K562 (cell line): Measurements from ENCODE around the gene ZBTB22. TPM values are rescaled to one million over a fixed set of nuclear protein-coding genes. Genes with fewer than 3 reads are reported as not detected.
A peak's percentile ranks its signal among the peaks of the same experiment; 100 is the strongest.

Experiments used
- CREM ChIP-seq: IDR thresholded peaks from 2 replicates; pipeline ENCODE4 v1.6.1; 2014; ENCODE audit warnings: antibody characterized with exemption, low read depth
- GABPB1 ChIP-seq: sonication (generic); formaldehyde crosslinking; IDR thresholded peaks from 2 replicates; pipeline ENCODE4 v1.8.0; 2022; ENCODE audit warnings: mild to moderate bottlenecking, missing genetic modification reagents
- HCFC1 ChIP-seq: IDR thresholded peaks from 2 replicates; pipeline ENCODE4 v1.6.1; 2012; ENCODE audit warnings: low read depth, low read length, improper control_type of control experiment
- TFAM ChIP-seq: fragments of 250-450 bp; sonication (Bioruptor Pico); conservative IDR thresholded peaks from 2 replicates; pipeline ENCODE4 v1.5.0; 2021; ENCODE audit warnings: mild to moderate bottlenecking, moderate library complexity
- ZFX ChIP-seq: sonication (generic); formaldehyde crosslinking; IDR thresholded peaks from 2 replicates; pipeline ENCODE4 v1.8.0; 2022; ENCODE audit warnings: mild to moderate bottlenecking, missing genetic modification reagents, moderate library complexity
- polyA plus RNA-seq, 8 experiments: library from polyadenylated mRNA; depleted of rRNA in 4 of 8; stranded (reverse) in 5 of 8; unstranded in 3 of 8; fragments of >200 nt; fragmentation: Nextera tagmentation in 2 of 8; fragmentation: Illumina TruSeq in 1 of 8; extraction: Ambion mirVana in 2 of 8; extraction: Trizol in 1 of 8; gene quantifications; 2 replicates each; pipeline versions ENCODE4 v1.2.1 to v1.2.3, GENCODE V29; 2011 to 2014; ENCODE audit warnings: inconsistent platforms in 1 of 8, missing spikeins in 1 of 8
- total RNA-seq, 7 experiments: library from RNA; depleted of rRNA in 6 of 7; stranded (reverse); fragments of >200 nt in 6 of 7; fragmentation: Illumina TruSeq in 2 of 7; extraction: Trizol in 2 of 7; gene quantifications; 2 replicates each; pipeline versions ENCODE4 v1.2.1 to v1.2.3, GENCODE V29; 2011 to 2021; ENCODE audit warnings: low replicate concordance in 1 of 7
- TF ChIP-seq, protein P1 (sequence below), 2 experiments: IDR thresholded peaks; 2 replicates each; pipeline ENCODE4 v1.6.1; 2012; ENCODE audit warnings: improper control_type of control experiment in 2 of 2, low read depth in 2 of 2, low read length in 2 of 2, borderline replicate concordance in 1 of 2
- TF ChIP-seq, protein P2 (sequence below), 2 experiments: fragments of 450-650 bp; formaldehyde crosslinking in 1 of 2; IDR thresholded peaks; 2 replicates each; pipeline versions ENCODE4 v1.4.0 to v1.6.1; 2014 to 2020; ENCODE audit warnings: mild to moderate bottlenecking in 2 of 2, borderline replicate concordance in 1 of 2, low read depth in 1 of 2
- TF ChIP-seq, protein P3 (sequence below): IDR thresholded peaks from 2 replicates; pipeline ENCODE4 v1.6.1; 2012; ENCODE audit warnings: low read depth, low read length, improper control_type of control experiment, borderline replicate concordance
- TF ChIP-seq, protein P4 (sequence below): fragments of 150-350 bp; conservative IDR thresholded peaks from 2 replicates; pipeline ENCODE4 v1.6.1; 2014; ENCODE audit warnings: low read length

ZBTB22 gene
- total and polyA plus RNA-seq, 9 of the 15 experiments (the other 6 are each of a cell fraction or from before 2014, with no cell fraction given) = 0.21 to 11.9 (median 7.1) TPM

DNA sequence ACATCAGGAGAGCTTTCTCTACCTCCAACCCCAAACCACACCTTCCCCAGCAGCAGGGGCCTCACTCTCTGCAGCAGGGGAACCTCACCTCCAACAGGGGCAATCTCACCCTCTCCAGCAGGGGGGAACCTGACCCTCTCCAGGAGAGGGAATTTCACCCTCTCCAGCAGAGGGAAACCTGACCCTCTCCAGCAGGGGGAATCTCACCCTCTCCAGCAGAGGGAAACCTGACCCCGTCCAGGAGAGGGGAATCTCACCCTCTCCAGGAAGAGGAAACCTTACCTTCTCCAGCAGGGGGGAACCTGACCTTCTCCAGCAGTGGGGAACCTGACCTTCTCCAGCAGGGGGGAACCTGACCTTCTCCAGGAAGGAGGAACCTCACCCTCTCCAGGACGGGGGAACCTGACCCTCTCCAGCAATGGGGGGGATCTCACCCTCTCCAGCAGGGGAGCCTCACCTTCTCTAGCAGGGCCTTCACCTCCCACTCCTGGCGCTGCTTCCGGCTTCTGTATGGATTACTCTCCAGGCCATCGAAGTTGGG, 37.5 kb downstream of the ZBTB22 start (continued):
- TF ChIP-seq, protein P1, sequence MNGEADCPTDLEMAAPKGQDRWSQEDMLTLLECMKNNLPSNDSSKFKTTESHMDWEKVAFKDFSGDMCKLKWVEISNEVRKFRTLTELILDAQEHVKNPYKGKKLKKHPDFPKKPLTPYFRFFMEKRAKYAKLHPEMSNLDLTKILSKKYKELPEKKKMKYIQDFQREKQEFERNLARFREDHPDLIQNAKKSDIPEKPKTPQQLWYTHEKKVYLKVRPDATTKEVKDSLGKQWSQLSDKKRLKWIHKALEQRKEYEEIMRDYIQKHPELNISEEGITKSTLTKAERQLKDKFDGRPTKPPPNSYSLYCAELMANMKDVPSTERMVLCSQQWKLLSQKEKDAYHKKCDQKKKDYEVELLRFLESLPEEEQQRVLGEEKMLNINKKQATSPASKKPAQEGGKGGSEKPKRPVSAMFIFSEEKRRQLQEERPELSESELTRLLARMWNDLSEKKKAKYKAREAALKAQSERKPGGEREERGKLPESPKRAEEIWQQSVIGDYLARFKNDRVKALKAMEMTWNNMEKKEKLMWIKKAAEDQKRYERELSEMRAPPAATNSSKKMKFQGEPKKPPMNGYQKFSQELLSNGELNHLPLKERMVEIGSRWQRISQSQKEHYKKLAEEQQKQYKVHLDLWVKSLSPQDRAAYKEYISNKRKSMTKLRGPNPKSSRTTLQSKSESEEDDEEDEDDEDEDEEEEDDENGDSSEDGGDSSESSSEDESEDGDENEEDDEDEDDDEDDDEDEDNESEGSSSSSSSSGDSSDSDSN (IDR thresholded peaks at IDR 0.05; ENCODE audit: borderline replicate concordance in 1 of 2, low read depth in 2 of 2, low read length in 2 of 2) = no peak
- TF ChIP-seq, protein P2, sequence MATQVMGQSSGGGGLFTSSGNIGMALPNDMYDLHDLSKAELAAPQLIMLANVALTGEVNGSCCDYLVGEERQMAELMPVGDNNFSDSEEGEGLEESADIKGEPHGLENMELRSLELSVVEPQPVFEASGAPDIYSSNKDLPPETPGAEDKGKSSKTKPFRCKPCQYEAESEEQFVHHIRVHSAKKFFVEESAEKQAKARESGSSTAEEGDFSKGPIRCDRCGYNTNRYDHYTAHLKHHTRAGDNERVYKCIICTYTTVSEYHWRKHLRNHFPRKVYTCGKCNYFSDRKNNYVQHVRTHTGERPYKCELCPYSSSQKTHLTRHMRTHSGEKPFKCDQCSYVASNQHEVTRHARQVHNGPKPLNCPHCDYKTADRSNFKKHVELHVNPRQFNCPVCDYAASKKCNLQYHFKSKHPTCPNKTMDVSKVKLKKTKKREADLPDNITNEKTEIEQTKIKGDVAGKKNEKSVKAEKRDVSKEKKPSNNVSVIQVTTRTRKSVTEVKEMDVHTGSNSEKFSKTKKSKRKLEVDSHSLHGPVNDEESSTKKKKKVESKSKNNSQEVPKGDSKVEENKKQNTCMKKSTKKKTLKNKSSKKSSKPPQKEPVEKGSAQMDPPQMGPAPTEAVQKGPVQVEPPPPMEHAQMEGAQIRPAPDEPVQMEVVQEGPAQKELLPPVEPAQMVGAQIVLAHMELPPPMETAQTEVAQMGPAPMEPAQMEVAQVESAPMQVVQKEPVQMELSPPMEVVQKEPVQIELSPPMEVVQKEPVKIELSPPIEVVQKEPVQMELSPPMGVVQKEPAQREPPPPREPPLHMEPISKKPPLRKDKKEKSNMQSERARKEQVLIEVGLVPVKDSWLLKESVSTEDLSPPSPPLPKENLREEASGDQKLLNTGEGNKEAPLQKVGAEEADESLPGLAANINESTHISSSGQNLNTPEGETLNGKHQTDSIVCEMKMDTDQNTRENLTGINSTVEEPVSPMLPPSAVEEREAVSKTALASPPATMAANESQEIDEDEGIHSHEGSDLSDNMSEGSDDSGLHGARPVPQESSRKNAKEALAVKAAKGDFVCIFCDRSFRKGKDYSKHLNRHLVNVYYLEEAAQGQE (IDR thresholded peaks at IDR 0.05; ENCODE audit: borderline replicate concordance) = peak; percentile 81; the same call in 1 of the 2 replicates
- TF ChIP-seq, protein P2 (CRISPR knock-in tag; IDR thresholded peaks at IDR 0.05; ENCODE audit: low read depth) = no peak
- TF ChIP-seq GABPB1 = peak; percentile 85
- TF ChIP-seq, protein P3, sequence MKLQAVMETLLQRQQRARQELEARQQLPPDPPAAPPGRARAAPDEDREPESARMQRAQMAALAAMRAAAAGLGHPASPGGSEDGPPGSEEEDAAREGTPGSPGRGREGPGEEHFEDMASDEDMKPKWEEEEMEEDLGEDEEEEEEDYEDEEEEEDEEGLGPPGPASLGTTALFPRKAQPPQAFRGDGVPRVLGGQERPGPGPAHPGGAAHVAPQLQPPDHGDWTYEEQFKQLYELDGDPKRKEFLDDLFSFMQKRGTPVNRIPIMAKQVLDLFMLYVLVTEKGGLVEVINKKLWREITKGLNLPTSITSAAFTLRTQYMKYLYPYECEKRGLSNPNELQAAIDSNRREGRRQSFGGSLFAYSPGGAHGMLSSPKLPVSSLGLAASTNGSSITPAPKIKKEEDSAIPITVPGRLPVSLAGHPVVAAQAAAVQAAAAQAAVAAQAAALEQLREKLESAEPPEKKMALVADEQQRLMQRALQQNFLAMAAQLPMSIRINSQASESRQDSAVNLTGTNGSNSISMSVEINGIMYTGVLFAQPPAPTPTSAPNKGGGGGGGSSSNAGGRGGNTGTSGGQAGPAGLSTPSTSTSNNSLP = 0 out of 2 replicates have a peak, but pooled peaks have one; percentile 16
- peak; percentile 57 for TF ChIP-seq HCFC1
- TF ChIP-seq, protein P4, sequence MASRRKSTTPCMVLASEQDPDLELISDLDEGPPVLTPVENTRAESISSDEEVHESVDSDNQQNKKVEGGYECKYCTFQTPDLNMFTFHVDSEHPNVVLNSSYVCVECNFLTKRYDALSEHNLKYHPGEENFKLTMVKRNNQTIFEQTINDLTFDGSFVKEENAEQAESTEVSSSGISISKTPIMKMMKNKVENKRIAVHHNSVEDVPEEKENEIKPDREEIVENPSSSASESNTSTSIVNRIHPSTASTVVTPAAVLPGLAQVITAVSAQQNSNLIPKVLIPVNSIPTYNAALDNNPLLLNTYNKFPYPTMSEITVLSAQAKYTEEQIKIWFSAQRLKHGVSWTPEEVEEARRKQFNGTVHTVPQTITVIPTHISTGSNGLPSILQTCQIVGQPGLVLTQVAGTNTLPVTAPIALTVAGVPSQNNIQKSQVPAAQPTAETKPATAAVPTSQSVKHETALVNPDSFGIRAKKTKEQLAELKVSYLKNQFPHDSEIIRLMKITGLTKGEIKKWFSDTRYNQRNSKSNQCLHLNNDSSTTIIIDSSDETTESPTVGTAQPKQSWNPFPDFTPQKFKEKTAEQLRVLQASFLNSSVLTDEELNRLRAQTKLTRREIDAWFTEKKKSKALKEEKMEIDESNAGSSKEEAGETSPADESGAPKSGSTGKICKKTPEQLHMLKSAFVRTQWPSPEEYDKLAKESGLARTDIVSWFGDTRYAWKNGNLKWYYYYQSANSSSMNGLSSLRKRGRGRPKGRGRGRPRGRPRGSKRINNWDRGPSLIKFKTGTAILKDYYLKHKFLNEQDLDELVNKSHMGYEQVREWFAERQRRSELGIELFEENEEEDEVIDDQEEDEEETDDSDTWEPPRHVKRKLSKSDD = 0 out of 2 replicates have a peak, but pooled peaks have one; percentile 56
- TF ChIP-seq TFAM (CRISPR knock-in tag) = no peak
- peak; percentile 42 for TF ChIP-seq ZFX (CRISPR knock-in tag)
- TF ChIP-seq CREM = peak; percentile 57
